NT2/D1 (cell line): ENCODE measurements around the gene LPGAT1.

Source experiments
- YY1 ChIP-seq: IDR thresholded peaks from 2 replicates; pipeline ENCODE4 v1.6.1; 2011; ENCODE audit not compliant: insufficient read length, insufficient read depth
- ZNF274 ChIP-seq: IDR thresholded peaks from 2 replicates; pipeline ENCODE4 v1.6.1; 2011; ENCODE audit warnings: mild to moderate bottlenecking, low read depth, low read length

GRCh38 chr1:211865180-211865579, 34.6 kb upstream of the LPGAT1 start:
- TF ChIP-seq ZNF274 (no peak), YY1 (no peak)
